ENCODE results near the gene FAM162A.

FAM162A gene

DNA sequence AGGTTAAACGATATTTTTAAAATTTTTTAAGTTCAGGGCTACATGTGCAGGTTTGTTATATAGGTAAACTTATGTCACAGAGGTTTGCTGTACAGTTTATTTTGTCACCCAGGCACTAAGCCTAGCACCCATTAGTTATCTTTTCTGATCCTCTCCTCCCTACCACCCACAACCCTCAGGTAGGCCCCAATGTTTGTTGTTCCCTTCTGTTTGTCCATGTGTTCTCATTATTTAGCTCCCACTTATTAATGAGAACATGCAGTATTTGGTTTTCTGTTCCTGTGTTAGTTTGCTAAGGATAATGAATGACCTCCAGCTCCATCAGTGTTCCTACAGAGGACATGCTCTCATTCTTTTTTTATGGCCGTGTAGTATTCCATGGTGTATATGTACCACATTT lies 14.9 kb downstream of the FAM162A start:
- Mint-ChIP-seq H3K27ac (no peak overlapping the region), H3K4me1 (peaks cover 40% of the 10 kb centered on the region), H3K36me3 (peaks cover 5% of the 10 kb centered on the region), H3K4me3 (no peak overlapping the region), H3K27me3 (no peaks in the 10 kb centered on the region), H3K9me3 (no peaks in the 10 kb centered on the region)

DNA sequence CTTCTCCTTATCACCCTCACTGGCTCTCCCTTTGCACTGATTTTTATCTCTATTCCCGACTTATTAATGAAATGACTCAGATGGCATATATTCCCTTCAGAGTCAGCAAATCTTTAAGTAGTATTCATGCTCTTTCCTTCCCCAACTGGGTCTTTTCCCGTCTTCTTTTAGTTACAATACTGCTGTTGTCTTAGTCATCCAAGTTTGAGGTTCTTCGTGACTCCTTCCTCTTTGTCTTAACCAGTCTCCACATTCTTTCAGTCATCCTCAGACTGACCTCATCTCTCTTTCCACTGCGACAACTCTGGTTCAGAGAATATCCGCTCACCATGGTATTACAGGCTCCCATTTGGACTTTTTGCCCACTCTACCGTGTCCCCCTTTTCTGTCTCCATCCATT lies 19.5 kb downstream of the FAM162A start:
- Mint-ChIP-seq H3K27ac (no peak overlapping the region), H3K36me3 (peaks cover 13% of the 10 kb centered on the region), H3K4me3 (no peak overlapping the region), H3K9me3 (no peaks in the 10 kb centered on the region), H3K27me3 (no peaks in the 10 kb centered on the region), H3K4me1 (peaks cover 16% of the 10 kb centered on the region)

DNA sequence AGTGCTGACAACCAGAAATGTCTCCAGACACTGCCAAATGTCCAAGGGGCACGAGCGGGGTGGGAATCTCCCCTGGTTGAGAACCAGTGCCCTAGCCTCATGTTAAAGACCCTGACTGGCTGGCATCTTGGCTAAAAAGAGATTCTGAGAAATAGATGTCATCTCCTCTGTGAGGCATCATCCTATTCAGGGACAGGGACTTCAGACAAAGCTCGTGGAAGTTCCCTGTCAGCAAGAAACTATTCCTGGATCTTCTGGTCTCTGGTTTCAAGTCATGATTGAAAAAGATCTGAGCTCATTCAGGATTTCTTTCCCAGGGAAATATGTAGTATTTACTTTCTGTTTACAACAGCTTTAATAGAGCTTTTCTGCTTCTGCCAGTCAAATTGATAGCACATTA lies 21.0 kb downstream of the FAM162A start:
- H3K27ac Mint-ChIP-seq: no peak overlapping the region
- peaks cover 17% of the 10 kb centered on the region for H3K36me3 Mint-ChIP-seq
- no peaks in the 10 kb centered on the region for H3K9me3 Mint-ChIP-seq
- no peak overlapping the region for H3K4me3 Mint-ChIP-seq
- peaks cover 25% of the 10 kb centered on the region for H3K4me1 Mint-ChIP-seq
- no peaks in the 10 kb centered on the region for H3K27me3 Mint-ChIP-seq

DNA sequence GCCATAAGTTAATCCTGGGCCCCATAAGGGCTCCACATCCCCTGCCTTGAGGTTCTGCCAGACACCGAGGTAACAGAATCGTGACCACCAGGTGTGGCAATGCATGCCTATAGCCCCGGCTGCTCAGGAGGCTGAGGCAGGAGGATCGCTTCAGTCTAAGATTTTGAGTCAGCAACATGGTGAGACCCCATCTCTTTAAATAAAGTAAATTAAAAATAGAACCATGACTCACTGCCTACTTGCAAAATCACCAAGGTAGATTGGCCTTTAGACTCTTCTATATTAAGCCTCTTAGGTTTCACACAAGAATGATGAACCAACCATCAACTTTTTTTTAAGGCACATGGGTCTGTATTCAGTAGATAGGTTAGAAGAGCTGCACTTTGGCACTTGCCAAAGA lies 22.2 kb downstream of the FAM162A start:
- Mint-ChIP-seq H3K27ac (peak overlapping the region; percentile 79), H3K4me3 (no peak overlapping the region), H3K9me3 (no peaks in the 10 kb centered on the region), H3K4me1 (peaks cover 31% of the 10 kb centered on the region), H3K36me3 (peaks cover 21% of the 10 kb centered on the region), H3K27me3 (no peaks in the 10 kb centered on the region)

DNA sequence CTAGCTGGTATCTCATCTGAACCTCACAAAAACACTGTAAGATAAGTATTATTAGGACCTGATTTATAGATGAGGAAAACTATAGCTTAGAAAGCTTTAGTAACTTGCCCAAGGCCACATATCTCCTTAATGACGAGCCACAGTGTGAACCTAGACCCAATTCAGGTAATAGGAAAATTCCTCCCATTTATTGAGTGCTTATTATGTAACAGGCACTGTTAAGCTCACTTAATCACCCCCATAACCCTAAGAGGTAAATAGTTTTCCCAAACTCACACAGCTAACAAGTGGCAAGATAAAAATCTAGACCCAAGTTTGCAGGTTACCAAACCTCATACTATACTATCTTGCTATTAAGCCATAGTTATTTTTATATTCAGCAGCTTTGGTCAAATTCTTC lies 24.0 kb downstream of the FAM162A start:
- Mint-ChIP-seq H3K4me1 (peaks cover 41% of the 10 kb centered on the region), H3K4me3 (no peak overlapping the region), H3K27ac (no peak overlapping the region), H3K36me3 (peaks cover 24% of the 10 kb centered on the region), H3K9me3 (no peaks in the 10 kb centered on the region), H3K27me3 (no peaks in the 10 kb centered on the region)

DNA sequence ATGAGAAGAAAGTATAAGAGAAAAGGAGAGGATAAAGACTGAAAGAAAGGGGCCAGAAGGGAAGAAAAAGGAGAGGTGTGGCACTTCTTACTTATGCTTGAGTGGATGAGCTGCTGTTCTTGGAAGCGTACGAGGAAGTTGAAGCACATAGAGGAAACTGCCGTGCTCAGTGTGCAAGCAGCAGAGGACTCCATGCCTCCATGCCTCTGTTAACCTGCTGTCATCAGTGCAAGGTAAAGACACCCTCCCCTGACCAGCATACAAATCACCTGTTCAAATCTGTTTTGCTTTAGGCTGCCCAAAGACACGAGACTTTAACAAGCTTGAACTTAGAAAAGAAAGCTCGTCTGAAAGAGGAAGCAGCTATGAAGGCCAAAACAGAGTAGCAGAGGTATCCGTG lies 25.5 kb downstream of the FAM162A start:
- Mint-ChIP-seq H3K36me3 (peaks cover 23% of the 10 kb centered on the region), H3K4me1 (peaks cover 52% of the 10 kb centered on the region), H3K9me3 (no peaks in the 10 kb centered on the region), H3K27me3 (no peaks in the 10 kb centered on the region), H3K27ac (peak overlapping the region; percentile 95), H3K4me3 (no peak overlapping the region)

DNA sequence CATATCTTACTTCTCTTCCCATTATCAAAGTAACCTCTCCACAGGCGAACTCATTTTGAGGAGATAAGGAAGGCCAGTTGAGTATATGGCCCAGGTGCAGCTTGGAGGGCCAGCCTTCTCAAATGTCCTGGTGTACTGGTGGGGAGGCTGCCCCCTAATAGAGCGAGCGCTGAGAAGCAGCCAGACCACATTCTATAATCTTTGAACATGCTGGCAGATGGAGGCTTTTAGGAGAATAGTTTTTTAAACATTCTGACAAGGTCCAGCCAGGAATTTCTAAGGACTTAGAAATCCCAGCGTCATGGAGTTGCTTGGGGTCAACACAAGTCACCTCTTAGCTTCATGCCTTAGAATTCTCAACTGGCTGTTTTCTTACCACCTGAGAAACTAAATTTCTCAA lies 26.1 kb downstream of the FAM162A start:
- H3K27me3 Mint-ChIP-seq: no peaks in the 10 kb centered on the region
- H3K9me3 Mint-ChIP-seq: no peaks in the 10 kb centered on the region
- H3K4me3 Mint-ChIP-seq: no peak overlapping the region
- H3K36me3 Mint-ChIP-seq: peaks cover 26% of the 10 kb centered on the region
- peak overlapping the region; percentile 51 for H3K27ac Mint-ChIP-seq
- H3K4me1 Mint-ChIP-seq: peaks cover 58% of the 10 kb centered on the region

DNA sequence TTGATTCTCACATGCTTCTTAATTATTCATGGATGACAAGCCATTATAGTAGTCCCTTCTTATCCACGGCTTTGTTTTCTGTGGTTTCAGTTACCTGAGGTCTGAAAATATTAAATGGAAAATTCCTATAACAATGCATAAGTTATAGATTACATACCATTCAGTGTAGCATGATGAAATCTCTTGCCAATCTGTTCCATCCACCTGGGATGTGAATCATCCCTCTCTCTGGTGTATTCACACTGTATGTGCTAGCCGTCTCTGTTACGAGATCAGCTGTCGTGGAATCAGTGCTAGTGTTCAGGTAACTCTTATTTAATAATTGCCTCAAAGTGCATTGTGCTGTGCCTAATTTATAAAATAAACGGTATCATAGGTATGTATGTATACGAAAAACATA lies 26.7 kb downstream of the FAM162A start:
- Mint-ChIP-seq H3K27ac (peak overlapping the region; percentile 53), H3K4me3 (no peak overlapping the region), H3K36me3 (peaks cover 28% of the 10 kb centered on the region), H3K4me1 (peaks cover 62% of the 10 kb centered on the region), H3K27me3 (no peaks in the 10 kb centered on the region), H3K9me3 (no peaks in the 10 kb centered on the region)

DNA sequence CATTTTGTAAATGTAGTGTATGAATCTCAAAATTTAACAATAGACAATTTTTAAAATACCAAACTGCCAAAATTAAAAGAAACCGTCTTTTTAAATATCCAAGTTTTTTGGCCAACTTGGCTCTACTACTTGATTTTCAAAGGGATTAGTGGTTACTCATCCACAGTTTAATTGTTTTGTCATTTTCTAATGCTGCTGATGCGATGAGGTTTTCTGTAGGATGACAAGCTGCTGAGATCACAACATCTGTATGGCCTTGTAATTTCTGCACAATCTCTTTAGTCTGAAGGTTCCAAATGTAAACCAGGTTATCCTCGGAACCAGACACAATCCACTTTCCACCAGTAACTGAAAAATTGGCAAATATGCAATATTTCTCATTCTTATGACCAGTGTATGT lies 30.4 kb downstream of the FAM162A start:
- no peaks in the 10 kb centered on the region for H3K27me3 Mint-ChIP-seq
- H3K4me1 Mint-ChIP-seq: peaks cover 65% of the 10 kb centered on the region
- peaks cover 18% of the 10 kb centered on the region for H3K36me3 Mint-ChIP-seq
- no peaks in the 10 kb centered on the region for H3K9me3 Mint-ChIP-seq
- H3K27ac Mint-ChIP-seq: no peak overlapping the region
- peak overlapping the region; percentile 93 for H3K4me3 Mint-ChIP-seq

DNA sequence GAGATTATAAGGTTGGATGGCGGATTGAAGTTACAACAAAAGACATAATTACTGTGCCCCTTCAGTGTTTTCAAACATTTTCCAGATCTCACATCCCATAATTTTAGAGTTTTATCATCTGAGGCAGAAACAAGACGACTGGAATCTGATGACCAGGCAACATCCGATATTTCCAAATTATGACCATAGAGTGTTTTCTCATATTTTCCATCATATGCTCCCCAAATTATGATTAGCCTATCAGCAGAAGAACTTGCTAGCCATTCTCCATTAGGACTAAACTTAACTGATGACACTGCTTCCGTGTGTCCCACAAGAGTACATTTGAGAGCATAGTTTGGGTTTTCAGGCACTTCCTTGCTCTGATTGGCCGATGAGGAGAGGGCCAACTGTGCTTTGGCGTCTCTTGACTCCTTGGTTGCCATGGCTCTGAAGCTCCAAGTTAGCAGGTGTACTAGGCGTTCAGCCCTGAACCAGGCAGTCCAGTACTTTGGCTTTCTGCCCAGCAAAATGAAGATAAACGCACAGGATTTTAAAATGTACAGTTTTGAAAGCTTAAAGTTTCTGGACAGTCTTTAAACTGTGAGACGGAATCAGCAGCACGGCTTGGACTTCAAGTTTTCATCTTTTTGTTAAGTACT lies 31.2 kb downstream of the FAM162A start:
- Mint-ChIP-seq H3K9me3 (no peaks in the 10 kb centered on the region), H3K4me3 (peak overlapping the region; percentile 93), H3K27me3 (no peaks in the 10 kb centered on the region), H3K36me3 (peaks cover 18% of the 10 kb centered on the region), H3K27ac (peak overlapping the region; percentile 99), H3K4me1 (peaks cover 60% of the 10 kb centered on the region)

DNA sequence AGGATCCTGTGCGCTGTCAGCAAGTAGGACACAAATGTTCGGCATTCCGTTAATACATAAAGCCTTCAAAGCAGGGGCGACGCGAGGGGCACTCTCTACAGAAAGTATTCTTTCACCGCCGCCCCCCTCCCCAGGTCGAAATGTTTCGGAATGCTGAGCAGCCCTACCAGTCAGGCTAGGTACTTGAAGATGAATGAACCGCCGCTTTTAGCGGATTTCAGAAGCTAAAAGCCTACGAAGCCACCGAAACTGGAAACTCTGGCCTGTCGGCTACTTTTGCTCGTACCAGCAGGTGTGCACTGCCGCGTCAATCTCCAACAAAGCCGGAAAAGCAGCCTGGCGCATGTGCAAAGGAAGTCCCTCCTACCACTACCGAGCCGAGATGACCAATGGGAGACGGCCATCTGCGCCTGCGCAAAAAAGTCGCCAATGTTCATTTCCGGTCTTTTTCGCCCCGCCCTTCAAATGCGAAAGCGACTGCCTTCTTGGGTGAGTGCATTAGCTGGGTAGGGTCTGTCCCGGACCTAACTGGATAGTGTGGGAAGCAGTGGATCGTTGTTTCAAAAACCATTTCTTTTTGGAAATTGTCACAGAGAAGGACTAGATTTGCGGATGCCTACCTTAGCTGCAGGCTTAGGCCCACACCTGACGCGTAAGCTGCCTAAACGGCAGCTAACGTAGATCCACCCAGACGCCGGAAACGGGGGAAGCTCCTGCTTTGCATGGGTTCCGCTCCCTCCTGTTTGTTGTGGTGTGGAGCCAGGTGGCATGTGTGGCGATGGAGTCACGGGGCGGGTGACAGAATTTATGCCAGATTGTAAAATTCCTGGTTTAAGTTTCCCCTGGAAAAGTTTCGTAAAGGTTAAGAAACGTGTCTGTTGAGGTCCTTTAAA lies 32.0 kb downstream of the FAM162A start, which contains the start of gene WDR5B:
WDR5B (minus strand) TSS at position 301 of the 893 bp plus-strand sequence. CDS start 534 bp downstream, outside the sequence.
- H3K27me3 Mint-ChIP-seq: no peaks in the 10 kb centered on the region
- H3K36me3 Mint-ChIP-seq: peaks cover 14% of the 10 kb centered on the region
- peak within 1 kb of the TSS; percentile 93 for H3K4me3 Mint-ChIP-seq
- H3K9me3 Mint-ChIP-seq: no peaks in the 10 kb centered on the region
- H3K27ac Mint-ChIP-seq: peak within 1 kb of the TSS; percentile 99
- peaks cover 54% of the 10 kb centered on the region for H3K4me1 Mint-ChIP-seq

DNA sequence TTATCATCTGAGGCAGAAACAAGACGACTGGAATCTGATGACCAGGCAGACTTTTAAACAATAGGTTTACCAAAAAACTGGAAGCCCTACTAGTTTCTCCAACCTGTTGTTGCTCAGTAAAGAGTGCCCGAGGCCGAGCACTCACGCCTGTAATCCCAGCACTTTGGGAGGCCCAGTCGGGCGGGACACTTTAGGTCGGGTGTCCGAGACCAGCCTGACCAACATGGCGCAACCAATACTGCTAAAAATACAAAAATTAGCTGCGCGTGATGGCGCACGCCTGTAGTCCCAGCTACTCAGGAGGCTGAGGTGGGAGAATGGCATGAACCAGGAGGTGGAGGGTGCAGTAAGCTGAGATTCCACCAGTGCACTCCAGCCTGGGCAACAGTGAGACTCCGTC lies 33.0 kb downstream of the FAM162A start:
- peak overlapping the region; percentile 93 for H3K4me3 Mint-ChIP-seq
- no peaks in the 10 kb centered on the region for H3K9me3 Mint-ChIP-seq
- peaks cover 51% of the 10 kb centered on the region for H3K4me1 Mint-ChIP-seq
- H3K36me3 Mint-ChIP-seq: peaks cover 18% of the 10 kb centered on the region
- H3K27me3 Mint-ChIP-seq: no peaks in the 10 kb centered on the region
- H3K27ac Mint-ChIP-seq: peak overlapping the region; percentile 99

DNA sequence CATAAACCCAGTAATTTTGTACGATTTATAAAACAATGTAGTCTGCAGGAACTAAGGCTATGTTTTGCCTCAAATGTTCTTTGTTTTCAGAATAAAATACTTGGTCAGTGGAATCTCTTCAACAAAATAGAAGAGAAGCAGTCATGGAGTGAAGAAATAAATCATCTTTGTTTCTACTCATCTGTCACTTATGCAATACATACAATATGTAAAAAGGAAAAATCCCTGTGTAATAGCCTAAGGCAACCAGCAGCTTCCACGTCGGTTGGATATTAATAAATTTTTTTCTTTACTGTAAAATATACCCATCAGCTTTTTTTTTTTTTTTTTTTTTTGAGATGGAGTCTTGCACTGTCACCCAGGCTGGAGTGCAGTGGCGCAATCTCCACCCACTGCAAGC lies 37.1 kb downstream of the FAM162A start:
- no peak overlapping the region for H3K4me3 Mint-ChIP-seq
- H3K27me3 Mint-ChIP-seq: no peaks in the 10 kb centered on the region
- H3K9me3 Mint-ChIP-seq: no peaks in the 10 kb centered on the region
- H3K27ac Mint-ChIP-seq: no peak overlapping the region
- peaks cover 17% of the 10 kb centered on the region for H3K4me1 Mint-ChIP-seq
- H3K36me3 Mint-ChIP-seq: peaks cover 18% of the 10 kb centered on the region

DNA sequence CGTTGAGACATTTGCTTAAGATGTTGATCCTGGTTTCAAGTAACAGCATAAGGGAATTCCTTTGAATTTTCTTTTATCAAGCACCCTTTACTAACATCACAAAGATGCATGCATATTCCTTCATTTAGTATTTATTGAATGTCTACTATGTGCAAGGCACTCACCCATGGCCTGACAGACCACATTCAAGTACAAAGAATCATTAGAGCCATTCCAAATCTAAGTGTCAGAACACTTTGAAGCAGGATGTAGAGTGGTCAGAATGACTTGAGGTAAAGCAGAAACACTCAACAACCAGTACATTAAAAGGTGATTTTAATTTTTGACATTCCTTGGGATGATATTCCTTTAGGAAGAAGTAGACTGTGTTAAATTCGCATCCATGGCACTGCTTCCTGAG lies 37.9 kb downstream of the FAM162A start:
- Mint-ChIP-seq H3K9me3 (no peaks in the 10 kb centered on the region), H3K4me1 (peaks cover 11% of the 10 kb centered on the region), H3K4me3 (no peak overlapping the region), H3K27ac (peak overlapping the region; percentile 62), H3K36me3 (peaks cover 24% of the 10 kb centered on the region), H3K27me3 (no peaks in the 10 kb centered on the region)

DNA sequence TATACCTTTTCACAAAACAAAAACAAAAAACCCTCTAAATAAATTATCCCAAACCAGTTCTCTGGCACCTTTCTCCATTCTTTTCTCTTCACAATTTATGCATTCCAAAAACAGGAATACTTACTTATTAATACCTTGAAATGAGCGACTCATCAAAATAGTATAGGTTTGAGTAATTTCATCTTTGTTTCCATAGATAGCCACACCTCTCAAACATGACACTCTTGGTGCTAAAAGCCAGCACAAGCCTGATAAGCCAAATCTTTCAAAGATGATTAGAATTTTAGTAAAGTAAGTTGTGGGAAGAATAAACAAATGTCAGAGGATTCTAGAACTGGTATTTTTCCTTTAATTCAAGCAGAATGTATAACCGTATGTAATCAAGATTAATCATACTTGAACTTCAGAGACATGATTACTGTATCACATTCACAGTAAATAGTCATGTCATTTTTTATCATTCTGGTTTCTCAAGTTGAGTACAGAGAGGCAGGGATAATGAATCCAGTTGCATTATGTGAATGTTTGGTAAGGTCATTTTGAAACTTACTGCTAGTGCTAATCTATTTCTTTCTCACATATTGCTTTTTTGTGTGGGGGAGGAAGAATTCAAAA lies 44.0 kb downstream of the FAM162A start:
- peaks cover 55% of the 10 kb centered on the region for H3K36me3 Mint-ChIP-seq
- peaks cover 17% of the 10 kb centered on the region for H3K4me1 Mint-ChIP-seq
- peaks cover 4% of the 10 kb centered on the region for H3K9me3 Mint-ChIP-seq
- H3K27me3 Mint-ChIP-seq: no peaks in the 10 kb centered on the region
- no peak overlapping the region for H3K4me3 Mint-ChIP-seq
- H3K27ac Mint-ChIP-seq: peak overlapping the region; percentile 85

DNA sequence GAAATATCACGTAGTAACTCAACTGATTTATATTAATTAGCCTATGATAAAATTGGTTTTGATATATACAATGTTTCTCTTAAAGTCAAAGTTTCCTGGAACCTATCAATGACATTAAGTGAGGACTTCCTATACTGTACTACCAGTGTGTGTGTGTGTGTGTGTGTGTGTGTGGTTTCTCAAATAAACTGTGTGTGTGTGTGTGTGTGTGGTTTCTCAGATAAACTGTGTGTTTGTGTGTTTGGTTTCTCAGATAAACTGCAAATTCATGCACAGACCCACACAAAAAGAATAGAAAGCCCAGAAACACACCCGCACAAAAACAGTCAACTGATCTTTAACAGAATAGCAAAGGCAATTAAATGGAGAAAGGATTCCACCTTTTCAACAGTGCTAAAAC lies 46.4 kb downstream of the FAM162A start:
- H3K27ac Mint-ChIP-seq: no peak overlapping the region
- no peak overlapping the region for H3K4me3 Mint-ChIP-seq
- H3K4me1 Mint-ChIP-seq: peaks cover 20% of the 10 kb centered on the region
- H3K9me3 Mint-ChIP-seq: peaks cover 4% of the 10 kb centered on the region
- no peaks in the 10 kb centered on the region for H3K27me3 Mint-ChIP-seq
- peaks cover 65% of the 10 kb centered on the region for H3K36me3 Mint-ChIP-seq
